ENCODE results near the gene B3GALT5. TPM values are rescaled to one million over a fixed set of nuclear protein-coding genes. Genes with fewer than 3 reads are reported as not detected.

B3GALT5 gene
- total RNA-seq, 2 donors from 2014 or later, result 2.5 to 6.1 TPM

DNA sequence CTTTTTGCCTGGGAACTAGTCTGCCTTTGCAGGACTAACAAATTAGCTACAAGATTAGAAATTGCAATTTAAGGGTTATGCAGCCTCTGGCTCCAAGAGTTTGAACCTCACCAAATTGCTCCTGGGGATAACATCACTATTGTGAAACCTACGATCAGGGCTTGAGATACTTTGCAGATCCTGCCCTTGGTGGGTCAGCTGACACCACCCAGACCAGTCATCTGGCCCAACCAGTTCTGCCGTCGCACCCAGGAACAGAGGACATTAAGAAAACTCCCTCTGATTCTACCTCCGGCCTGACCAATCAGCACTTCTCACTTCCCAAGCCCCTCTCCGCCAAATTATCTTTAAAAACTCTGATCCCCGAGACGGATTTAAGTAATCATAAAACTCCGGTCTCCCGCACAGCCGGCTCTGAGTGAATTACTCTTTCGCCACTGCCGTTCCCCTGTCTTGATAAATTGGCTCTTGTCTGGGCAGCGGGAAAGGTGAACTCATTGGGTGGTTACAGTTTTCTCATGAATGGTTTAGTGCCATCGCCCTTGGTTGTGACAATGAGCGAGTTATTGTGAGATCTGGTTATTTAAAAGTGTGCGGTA, 32.9 kb upstream of the B3GALT5 start:
- Histone ChIP-seq H3K4me1 (ENCODE audit: control insufficient read depth, insufficient read depth, low read length) (no peaks in the 10 kb centered on the region), H3K9me3 (ENCODE audit: control insufficient read depth, low read length) (no peaks in the 10 kb centered on the region), H3K36me3 (ENCODE audit: control insufficient read depth, insufficient read depth, low read length) (no peaks in the 10 kb centered on the region), H3K9ac (ENCODE audit: extremely low read depth, low read length, poor library complexity, severe bottlenecking) (no peak overlapping the region), H3K27ac (ENCODE audit: low read depth, low read length) (no peak overlapping the region), H3K4me3 (ENCODE audit: low read length) (no peak overlapping the region), H3K27me3 (ENCODE audit: control insufficient read depth, insufficient read depth, low read length, poor library complexity, severe bottlenecking) (no peaks in the 10 kb centered on the region)
- H3K4me3 Mint-ChIP-seq, result no peak overlapping the region
- H3K4me1 Mint-ChIP-seq, result no peaks in the 10 kb centered on the region
- no peak overlapping the region for H3K27ac Mint-ChIP-seq
- no peaks in the 10 kb centered on the region for H3K27me3 Mint-ChIP-seq (ENCODE audit: insufficient read depth)
- H3K9me3 Mint-ChIP-seq, result no peaks in the 10 kb centered on the region
- 92 to 93% methylated on average over 13 to 14 of the region's 16 CpGs for WGBS, 2 experiments (ENCODE audit: insufficient coverage in 1 of 2, insufficient read length in 1 of 2)
- TF ChIP-seq CTCF (conservative IDR thresholded peaks at IDR 0.05), result no peak
- H3K36me3 Mint-ChIP-seq (ENCODE audit: low read depth), result no peaks in the 10 kb centered on the region
- DNase-seq, result no peak

DNA sequence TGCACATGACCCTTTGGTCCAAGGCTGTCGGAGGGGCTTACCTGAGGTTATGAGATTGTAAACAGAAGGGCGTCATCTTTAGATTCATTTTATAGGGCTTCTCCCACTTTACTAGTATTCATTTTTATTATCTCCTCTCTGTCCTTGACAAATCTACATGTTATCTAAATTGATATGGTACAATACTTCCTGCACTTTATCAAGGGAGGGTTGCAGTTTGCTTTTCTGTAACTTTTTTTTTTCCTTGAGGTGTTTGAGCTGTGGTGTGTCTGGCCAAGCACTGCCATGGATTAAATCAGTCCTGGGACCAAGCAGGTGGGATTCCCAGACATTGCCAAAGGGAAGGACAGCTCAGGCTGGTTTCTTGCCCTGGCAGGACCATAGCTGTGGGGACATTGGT, 32.0 kb upstream of the B3GALT5 start:
- 96 to 100% methylated on average over 1 of the region's 2 CpGs for WGBS, 2 experiments (ENCODE audit: insufficient coverage in 1 of 2, insufficient read length in 1 of 2)
- Mint-ChIP-seq H3K4me3 (no peak overlapping the region), H3K27ac (no peak overlapping the region), H3K27me3 (ENCODE audit: insufficient read depth) (no peaks in the 10 kb centered on the region), H3K36me3 (ENCODE audit: low read depth) (no peaks in the 10 kb centered on the region), H3K9me3 (no peaks in the 10 kb centered on the region), H3K4me1 (no peaks in the 10 kb centered on the region)
- Histone ChIP-seq H3K36me3 (ENCODE audit: control insufficient read depth, insufficient read depth, low read length) (no peaks in the 10 kb centered on the region), H3K9me3 (ENCODE audit: control insufficient read depth, low read length) (no peaks in the 10 kb centered on the region), H3K27ac (ENCODE audit: low read depth, low read length) (no peak overlapping the region), H3K9ac (ENCODE audit: extremely low read depth, low read length, poor library complexity, severe bottlenecking) (no peak overlapping the region), H3K27me3 (ENCODE audit: control insufficient read depth, insufficient read depth, low read length, poor library complexity, severe bottlenecking) (no peaks in the 10 kb centered on the region), H3K4me1 (ENCODE audit: control insufficient read depth, insufficient read depth, low read length) (no peaks in the 10 kb centered on the region), H3K4me3 (ENCODE audit: low read length) (no peak overlapping the region)
- TF ChIP-seq CTCF (conservative IDR thresholded peaks at IDR 0.05), result no peak
- DNase-seq, result no peak

- peak; percentile 64 for DNase-seq
- no peaks in the 10 kb centered on the region for H3K27me3 Mint-ChIP-seq (ENCODE audit: insufficient read depth)
Observed at GRCh38 chr21:39581414-39581813, 31.3 kb upstream of the B3GALT5 start.

More at GRCh38 chr21:39581414-39581813, 31.3 kb upstream of the B3GALT5 start:
- Mint-ChIP-seq H3K4me1 (no peaks in the 10 kb centered on the region), H3K27ac (no peak overlapping the region), H3K9me3 (no peaks in the 10 kb centered on the region), H3K36me3 (ENCODE audit: low read depth) (no peaks in the 10 kb centered on the region), H3K4me3 (no peak overlapping the region)
- Histone ChIP-seq H3K27me3 (ENCODE audit: control insufficient read depth, insufficient read depth, low read length, poor library complexity, severe bottlenecking) (no peaks in the 10 kb centered on the region), H3K9ac (ENCODE audit: extremely low read depth, low read length, poor library complexity, severe bottlenecking) (no peak overlapping the region), H3K27ac (ENCODE audit: low read depth, low read length) (no peak overlapping the region), H3K4me1 (ENCODE audit: control insufficient read depth, insufficient read depth, low read length) (no peaks in the 10 kb centered on the region), H3K4me3 (ENCODE audit: low read length) (no peak overlapping the region), H3K9me3 (ENCODE audit: control insufficient read depth, low read length) (no peaks in the 10 kb centered on the region), H3K36me3 (ENCODE audit: control insufficient read depth, insufficient read depth, low read length) (no peaks in the 10 kb centered on the region)
- WGBS, 2 experiments (ENCODE audit: insufficient coverage in 1 of 2, insufficient read length in 1 of 2), result 92 to 100% methylated on average over 3 of the region's 3 CpGs
- peak; percentile 74 for TF ChIP-seq CTCF (conservative IDR thresholded peaks at IDR 0.05)

All from endodermal cell (in vitro differentiated cells).